Measurements from ENCODE around the gene CHD6.

DNA sequence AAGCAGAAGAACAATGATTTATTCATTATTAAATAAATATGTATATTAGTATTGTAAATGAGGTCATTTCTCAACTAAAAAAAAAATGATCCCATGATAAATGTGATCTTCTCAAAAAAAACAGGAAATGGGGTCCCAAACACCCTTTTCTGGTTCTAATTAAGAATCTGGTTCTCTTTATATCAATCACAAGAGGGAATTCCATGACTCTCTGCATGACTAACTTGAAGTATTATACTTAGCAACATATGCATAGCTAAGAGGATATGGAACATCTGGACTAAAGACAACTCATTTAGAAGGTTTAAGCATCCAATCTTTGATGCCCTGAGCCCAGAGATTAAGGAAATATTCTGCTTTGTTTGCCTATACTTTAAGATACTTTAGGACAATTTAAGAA is 161.8 kb downstream of the CHD6 start:
- TF ChIP-seq CREB1 (CRISPR knock-in tag; IDR thresholded peaks at IDR 0.05; ENCODE audit: low read depth) (no peak), CTCF (conservative IDR thresholded peaks at IDR 0.05; ENCODE audit: low read depth in 2 of 2) (no peak), POLR2AphosphoS5 (IDR thresholded peaks at IDR 0.05; ENCODE audit: low read depth) (no peak), JUNB (IDR thresholded peaks at IDR 0.05; ENCODE audit: unreplicated experiment) (no peak), EZH2phosphoT487 (IDR thresholded peaks at IDR 0.05; ENCODE audit: unreplicated experiment) (no peak), REST (IDR thresholded peaks at IDR 0.05; ENCODE audit: unreplicated experiment) (no peak), EZH2 (IDR thresholded peaks at IDR 0.05; ENCODE audit: low read depth, unreplicated experiment) (no peak), ZNF114 (CRISPR knock-in tag; IDR thresholded peaks at IDR 0.05) (no peak), NANOG (IDR thresholded peaks at IDR 0.05; ENCODE audit: borderline replicate concordance) (no peak), ZNF462 (CRISPR knock-in tag; IDR thresholded peaks at IDR 0.05) (no peak), ZNF331 (CRISPR knock-in tag; IDR thresholded peaks at IDR 0.05; ENCODE audit: low read depth) (no peak)
- TF ChIP-seq, protein P1, sequence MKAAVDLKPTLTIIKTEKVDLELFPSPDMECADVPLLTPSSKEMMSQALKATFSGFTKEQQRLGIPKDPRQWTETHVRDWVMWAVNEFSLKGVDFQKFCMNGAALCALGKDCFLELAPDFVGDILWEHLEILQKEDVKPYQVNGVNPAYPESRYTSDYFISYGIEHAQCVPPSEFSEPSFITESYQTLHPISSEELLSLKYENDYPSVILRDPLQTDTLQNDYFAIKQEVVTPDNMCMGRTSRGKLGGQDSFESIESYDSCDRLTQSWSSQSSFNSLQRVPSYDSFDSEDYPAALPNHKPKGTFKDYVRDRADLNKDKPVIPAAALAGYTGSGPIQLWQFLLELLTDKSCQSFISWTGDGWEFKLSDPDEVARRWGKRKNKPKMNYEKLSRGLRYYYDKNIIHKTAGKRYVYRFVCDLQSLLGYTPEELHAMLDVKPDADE (IDR thresholded peaks at IDR 0.05): no peak
